HG03139 (cell line): ENCODE data around the gene DHRS3.
"Not testable (repeated sequence)": the region's sequence is repeated elsewhere in the genome, so short reads cannot be mapped to it uniquely, and the experiment has no call there.

ENCODE experiments used
- ATAC-seq: cut with Tn5 transposase; IDR thresholded peaks from one replicate; pipeline ENCODE4 v1.9.1; 2021; ENCODE audit not compliant: unreplicated experiment

Gene DHRS3

DNA sequence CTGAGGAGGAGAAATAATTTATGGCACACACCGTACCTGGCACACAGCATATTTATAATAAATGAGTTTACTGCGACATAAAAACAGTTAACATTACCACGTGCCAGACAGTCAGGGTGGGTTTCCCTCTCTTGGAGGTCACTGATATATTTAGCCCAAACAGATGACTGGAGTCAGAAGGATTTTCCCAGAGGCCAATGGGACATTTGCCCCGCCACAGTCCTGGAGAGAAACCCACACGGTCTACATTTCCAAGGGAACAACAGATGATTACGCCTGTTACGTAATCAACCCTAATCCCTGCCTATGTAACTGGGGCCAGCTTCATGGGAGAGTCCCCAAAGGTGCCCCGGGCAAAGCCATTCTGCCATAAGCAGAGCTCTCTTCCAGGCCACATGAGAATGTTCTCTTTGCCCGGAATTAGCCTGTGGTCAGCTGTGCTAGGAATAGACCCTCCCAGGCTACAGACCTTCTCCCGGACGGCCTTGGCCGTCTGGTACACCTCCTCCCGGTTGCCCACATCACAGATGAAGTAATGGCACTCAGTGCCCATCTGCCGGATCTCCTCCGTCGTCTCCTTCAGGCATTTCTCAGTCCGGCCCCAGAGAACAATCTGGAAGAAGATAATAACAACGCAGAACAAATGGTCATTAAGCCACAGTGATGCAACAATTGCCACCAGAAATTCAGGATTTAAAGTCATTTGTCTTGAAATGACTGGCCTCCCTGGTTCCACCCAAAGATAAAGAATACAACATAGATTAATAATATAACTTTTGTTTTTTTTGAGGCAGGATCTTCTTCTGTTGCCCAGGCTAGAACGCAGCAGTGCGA is 37.7 kb downstream of the DHRS3 start:
- no peak for ATAC-seq

DNA sequence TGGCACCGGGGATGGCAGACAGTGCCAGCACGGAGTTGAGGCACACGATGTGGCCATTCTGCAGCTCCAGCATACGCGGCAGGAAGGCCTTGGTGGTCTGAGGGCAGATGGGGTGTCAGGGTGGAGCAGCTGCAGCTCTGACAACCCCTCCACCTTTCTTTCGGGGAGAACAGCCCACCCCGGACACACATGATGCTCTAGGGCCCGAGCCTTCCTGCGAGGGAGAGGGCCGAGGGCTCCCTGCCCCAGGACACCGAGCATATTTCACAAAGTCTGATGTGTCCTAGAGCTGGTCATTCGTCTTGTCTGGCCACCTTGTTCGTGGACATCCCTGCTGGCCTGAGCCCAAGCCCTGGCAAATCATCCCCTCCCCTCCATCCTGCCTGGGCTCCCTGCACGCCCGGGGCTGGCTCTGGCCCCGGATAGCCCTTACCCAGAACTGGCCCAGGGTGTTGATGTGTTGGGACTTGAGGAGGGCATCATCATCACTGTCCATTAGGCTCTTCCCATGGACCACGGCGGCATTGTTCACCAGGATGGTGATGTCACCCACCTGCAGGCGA is 39.1 kb downstream of the DHRS3 start:
- no peak for ATAC-seq

DNA sequence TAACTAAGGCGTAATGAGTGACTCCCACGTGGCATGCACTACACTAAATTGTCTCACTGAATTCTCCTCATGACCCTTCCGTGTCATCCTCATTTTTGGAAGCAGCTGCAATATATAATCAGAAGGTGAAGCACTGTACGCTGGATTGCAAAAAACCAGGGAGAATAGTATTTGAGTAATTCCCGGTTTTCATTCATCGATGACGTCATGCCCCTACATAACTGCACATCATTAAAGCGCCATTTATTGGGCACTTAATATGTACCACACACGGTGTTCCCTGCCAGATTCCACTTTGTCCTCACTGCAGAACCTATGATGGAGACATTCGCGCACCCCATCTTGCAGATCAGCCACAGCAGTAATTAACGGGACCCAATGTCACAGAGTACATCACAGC is 41.0 kb downstream of the DHRS3 start:
- ATAC-seq: no peak

DNA sequence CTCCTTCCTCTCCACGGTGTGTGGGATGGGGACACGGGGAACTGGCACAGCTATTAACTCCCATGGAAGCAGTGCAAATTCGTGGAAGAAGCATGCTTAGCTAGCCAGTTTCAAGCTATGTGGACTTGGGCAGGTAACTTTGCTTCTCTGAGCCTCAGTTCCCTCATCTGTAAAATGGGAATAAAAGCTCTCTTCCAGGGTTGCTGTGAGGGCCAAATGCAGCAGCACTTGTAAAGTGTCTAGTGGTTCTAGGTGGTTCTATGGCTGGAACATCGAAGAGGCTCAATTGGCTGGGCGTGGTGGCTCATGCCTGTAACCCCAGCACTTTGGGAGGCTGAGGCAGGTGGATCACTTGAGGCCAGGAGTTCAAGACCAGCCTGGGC is 43.3 kb downstream of the DHRS3 start:
- no peak for ATAC-seq

DNA sequence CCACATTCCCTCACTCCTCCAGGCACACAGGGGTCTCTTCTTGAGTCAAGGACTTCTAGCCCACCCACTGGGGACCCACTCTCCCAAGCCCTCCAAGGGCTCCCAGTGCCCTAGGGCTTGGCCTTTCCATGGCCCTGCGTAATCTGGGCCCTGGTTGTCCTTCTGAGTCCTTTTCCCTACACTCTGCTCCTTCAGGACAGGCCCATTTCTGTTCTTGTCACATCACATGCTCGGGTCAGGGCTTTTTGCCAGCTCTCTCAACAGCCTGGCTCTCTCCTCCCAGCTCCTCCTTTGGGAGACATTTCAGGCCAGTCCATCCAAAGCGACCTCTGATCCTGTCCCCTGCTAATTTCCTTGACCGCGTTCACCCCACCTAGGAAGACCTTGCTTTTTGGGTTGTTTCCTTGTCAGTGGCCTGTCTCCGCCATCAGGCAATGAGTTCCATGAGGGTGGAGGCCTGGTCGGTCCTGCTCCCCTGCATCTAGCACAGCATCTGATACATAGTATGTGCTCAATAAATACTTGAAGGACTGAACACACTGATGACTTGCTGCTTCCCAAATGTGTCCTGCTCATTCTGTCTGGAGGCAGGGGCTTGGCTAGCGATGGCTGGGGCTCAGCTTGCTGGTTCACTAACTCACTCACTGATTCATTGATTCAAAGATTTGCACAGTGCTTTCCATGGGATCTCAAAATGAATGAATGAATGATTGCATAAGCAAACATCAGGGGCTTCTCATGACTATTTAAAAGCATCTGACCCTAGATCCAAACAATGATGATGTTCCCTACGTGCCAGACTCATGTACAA is 44.8 kb downstream of the DHRS3 start:
- ATAC-seq: no peak

DNA sequence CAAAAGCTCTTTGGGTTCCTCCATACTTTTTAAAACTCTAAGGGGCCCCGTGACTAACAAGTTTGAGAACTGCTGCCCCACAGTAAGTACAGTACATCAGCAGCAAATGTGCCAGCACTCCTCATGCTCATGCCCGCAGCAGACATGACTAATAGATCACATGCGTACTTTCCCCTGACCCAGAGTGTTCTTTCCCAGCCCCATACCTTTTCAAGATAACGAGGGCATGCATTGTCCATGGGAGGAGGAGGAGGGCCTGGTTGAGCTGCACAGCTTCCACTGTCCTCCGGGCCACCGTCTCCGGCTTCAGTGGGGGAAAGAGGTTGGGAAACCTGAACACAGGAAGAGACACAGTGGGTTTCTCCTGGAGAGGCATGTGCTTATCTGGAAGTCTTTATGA is 45.5 kb downstream of the DHRS3 start:
- no peak for ATAC-seq

DNA sequence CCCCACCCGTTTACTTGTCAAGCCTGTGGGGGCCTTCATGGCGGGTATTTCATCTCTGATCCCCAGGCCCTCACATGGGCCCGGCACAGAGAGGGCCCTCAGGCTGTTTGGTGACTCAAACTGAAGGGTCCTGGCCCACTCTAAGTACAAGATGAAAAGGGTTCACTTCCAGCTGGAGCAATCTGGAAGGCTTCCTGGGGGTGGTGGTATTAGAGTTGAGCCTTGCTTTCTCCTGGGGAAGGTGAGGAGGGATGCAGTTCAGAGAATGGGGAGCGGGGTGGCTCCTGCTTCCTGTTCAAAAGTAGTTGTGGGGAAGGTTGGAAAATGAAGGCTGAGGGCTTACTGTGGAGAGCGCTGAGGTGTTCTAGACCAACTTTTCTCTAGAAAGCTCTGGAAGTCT is 47.7 kb downstream of the DHRS3 start:
- no peak for ATAC-seq

DNA sequence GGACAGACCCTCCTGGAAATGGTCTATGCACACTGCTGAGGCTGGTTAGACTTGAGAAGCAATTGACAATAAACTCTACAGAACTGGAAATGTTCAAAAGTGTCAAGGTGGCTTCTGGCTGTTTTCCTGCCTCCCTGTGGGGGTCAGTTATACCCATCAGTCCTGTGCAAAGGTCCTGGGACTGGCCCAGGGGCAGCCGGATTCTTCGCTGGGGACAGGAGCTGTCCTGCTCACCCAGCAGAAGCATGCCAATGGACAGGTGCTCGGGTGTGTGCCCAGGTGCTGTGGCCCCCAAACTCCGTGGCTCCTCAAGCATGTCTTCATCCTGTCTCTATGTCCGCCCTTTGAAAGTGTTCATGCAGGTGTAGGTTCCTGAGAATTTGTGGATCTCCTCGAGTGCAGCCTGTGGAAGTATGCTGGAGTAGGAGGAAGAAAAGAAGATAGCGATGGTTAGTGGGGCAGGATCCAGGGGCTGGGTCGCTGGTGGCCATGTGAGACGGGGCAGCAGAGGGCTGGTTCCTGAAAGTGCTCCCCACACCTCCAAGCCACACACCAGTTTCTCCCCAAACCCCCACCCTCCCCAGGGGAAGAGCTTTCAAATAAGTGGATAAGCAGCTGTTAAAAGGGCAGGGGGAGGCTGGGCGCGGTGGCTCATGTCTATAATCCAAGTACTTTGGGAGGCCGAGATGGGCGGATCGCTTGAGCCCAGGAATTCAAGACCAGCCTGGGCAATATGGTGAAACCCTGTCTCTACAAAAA is 49.8 kb downstream of the DHRS3 start:
- no peak for ATAC-seq

DNA sequence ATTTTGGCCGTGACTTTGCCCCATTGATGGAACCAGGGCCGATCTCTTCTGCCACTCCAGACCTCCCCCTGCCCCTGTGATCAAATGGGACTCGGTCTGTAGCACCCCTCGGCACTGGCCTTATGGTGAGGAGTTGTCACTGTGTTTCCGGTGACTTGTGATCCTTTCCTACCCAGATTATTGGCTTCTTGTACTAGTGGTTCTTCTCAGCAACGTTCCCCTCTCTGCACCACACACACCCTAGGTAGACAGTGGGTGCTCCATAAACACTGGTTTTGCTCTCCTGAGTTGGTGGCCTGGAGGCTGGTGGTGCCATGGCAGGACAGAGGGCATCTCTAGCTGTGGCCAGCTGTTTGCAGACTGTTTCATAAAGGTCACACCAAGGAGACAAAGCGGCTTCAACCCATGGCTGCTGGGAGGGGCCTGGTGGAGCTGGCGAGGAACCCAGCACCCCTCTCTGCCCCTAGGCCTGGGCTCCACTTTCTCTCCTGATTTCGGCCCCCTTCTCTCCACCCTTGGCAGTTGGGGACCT is 50.7 kb downstream of the DHRS3 start:
- no peak for ATAC-seq

DNA sequence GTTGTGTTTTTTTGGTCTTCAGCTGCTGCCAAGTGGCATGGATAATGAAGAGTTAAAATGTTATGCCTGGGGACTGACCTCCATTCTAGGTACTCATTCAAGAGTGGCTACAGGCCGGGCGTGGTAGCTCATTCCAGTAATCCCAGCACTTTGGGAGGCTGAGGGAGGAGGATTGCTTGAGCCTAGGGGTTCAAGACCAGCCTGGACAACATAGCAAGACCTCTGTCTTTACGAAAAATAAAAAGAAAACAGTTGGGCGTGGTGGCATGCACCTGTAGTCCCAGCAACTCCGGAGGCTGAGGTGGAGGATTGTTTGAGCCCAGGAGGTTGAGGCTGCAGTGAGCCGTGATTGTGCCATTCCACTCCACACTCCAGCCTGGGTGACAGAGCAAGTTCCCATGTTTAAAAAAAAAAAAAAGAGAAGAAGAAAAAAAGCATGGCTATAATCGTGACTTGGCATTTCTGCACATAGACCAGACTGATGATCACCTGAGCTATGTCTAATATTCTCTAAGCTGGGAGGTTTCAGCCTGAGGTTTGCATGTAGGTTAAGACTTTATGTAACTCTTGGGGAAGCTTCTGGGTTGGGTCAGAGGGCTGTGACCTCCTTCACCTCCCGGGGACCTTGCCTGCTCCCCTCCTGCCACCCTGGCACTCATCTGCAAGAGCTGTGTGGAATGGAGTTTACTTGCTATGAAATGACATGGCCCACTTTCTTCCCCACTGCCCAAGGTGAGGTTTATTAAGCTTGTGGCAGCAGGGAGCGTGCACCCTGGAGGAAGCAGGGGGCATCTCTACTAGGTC is 51.3 kb downstream of the DHRS3 start:
- ATAC-seq: no peak

DNA sequence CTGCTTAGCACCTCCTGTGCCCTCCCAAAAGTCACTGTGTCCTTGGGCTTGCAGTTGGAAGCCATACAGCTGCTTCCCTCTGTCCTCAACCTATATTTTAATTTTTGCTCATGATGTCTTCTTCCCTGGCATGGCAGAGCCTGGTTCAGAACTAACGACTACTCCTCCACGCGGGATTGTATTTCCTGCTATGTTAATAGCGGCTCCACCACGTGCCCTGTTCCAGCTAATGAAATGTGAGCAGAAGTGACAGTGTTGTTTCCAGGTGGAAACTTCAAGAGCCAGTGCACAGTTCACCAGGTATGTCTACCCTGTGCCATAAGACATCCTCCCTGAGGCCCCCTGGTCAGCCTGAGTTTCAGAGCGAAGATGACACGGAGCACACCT is 52.1 kb downstream of the DHRS3 start:
- no peak for ATAC-seq

DNA sequence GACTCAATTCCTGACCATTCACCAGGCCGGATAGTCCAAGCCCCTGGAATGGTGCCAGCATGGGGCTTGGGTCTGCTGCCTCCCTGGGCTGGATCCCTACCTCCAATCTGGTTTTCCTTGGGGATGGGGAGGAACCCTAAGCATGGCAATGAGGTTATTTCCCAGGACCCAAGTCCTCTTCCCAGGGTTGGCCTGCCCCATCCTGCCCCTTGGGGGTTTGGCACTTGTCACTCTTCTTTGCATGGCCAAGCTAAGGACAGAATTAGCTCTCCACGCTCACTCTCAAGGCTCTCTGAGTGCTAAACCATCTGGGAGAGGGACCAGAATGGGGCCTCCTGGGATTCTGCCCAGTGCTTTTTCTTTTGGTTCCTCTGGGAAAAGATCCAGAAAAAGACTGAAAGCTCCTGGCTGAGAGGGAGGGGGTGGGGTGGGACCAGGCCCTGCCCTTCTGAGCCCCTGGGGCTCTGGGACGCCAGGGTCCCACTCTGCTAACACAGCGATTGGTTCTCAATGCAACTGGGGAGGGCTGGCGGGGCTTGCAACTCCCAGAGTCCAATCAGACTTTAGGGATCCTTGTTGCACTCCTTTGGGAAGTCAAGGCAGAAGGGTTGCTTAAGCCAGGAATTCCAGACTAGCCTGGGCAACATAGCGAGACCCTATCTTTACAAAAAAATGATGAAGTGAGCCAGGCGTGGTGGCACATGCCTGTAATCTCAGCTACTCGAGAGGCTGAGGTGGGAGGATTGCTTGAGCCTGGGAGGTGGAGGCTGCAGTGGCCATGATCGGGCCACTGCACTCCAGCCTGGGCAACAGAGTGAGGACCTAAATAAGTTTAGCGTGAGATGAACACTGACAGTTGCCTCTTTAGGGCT is 52.7 kb downstream of the DHRS3 start:
- ATAC-seq: no peak

DNA sequence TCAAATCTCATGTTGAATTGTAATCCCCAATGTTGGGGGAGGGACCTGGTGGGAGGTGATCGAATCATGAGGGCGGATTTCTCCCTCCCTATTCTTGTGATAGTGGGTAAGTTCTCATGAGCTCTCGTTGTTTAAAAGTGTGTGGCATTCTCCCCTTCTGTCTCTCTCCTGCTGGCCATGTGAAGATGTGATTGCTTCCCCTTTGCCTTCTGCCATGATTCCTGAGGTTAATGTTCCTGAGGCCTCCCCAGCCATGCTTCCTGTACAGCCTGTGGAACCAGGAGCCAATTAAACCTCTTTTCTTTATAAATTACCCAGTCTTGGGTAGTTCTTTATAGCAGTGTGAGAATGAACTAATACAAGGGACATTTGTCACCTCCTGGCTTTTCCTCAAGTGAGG is 53.8 kb downstream of the DHRS3 start:
- ATAC-seq: not testable (repeated sequence)

DNA sequence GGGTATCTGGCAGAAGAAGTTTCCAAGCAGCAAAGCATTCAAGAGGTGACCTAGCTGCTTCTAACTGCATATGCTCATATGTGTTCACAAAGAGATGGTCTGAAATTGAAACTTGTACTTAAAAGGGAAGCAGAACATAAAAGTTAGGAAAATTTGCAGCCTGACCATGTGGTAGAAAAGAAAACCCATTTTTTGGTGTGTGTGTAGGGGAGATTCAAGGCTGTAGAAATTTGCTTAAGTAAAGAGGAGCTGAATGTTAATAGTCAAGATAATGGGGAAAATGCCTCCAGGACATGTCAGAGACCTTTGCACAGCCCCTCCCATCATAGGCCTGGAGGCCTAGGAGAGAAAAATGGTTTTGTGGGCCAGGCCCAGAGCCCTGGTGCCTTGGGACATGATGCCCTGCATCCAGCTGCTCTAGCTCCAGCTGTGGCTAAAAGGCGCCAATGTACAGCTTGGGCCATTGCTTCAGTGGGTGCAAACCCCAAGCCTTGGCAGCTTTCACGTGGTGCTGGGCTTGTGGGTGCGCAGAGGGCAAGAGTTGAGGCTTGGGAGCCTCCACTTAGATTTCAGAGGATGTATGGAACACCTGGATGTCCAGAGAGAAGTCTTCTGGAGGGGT is 54.9 kb downstream of the DHRS3 start:
- ATAC-seq: no peak

DNA sequence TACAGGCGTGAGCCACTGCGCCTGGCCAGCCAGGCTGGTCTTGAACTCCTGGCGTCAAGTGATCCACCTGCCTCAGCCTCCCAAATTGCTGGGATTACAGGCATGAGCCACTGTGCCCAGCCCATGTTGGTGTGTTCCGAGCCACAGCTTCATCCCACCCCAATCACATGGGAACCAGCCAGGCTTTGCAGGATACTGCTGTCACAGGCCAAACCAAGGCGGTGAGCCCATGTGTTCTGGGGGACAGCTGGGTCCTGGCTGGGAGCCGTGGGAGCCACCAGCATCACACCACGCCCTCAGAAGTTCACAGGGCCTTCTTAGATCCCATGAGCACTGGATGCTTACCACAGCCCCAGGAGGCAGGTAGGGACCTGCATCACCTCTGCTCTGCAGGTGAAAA is 56.9 kb downstream of the DHRS3 start:
- ATAC-seq: no peak

DNA sequence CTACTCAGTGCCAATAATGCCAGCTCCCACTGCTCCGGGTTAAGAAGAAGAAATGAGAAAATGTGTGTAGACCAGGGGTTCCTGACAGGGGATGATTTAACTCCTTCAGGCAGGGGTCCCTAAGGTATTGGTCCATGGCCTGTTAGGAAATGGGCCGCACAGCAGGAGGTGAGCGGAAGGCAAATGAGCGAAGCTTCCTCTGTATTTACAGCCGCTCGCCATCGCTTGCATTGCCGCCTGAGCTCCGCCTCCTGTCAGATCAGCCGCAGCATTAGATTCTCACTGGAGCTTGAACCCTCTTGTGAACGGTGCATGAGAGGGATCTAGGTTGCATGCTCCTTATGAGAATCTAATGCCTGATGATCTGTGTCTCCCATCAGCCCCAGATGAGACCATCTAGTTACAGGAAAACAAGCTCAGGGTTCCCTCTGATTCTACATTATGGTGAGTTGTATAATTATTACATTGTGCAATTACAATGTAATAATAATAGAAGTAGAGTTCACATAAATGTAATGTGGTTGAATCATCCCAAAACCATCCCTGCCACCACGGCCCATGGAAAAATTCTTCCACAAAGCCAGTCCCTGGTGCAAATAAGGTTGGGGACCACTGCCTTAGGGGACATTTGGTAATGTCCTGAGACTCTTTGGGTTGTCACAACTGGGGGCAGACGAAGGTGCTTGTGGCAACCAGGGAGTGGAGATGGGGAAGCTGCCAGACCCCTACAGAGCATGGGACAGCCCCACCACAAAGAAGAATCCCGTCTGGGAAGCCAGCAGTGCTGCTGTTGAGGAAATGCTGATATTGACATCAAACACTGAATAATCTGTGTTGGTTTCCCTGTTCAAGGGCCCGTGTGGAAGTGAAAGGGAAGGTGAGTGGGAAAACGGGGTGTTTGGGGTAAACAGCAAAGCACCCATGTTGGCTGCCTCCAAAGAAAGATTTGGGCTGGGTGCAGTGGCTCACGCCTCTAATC is 60.8 kb downstream of the DHRS3 start:
- no peak for ATAC-seq

DNA sequence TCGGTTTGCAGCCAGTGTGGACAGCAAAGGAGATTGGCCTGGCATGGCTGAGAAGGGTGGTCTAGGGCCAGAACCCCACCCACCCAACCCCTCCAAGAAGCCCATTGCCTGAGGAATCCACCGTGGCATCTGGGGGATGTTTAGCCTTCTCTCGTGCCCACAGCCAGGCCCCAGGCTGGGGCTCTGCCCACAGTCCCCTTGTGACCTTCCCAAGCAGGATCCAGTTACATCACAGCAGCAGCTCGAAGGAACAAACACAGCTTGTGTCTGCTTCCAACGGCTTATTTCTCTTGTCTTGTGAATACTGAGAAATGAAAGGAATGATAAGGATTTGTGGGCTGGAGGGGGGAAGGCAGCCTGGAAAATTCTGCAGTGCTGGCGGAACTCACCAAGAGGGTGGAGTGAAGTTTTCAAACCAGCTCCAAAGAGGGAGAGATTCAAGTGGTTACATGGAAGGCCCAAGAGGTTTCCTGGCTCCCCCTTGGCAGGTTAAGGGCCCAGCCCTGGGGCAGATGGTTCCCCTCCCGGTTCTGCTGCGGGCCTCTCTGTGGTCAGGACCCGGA is 61.6 kb downstream of the DHRS3 start:
- ATAC-seq: no peak
